ENCODE measurements around the gene HAUS6.
A peak's percentile ranks its signal among the peaks of the same experiment; 100 is the strongest.

- TF ChIP-seq POLR2A (IDR thresholded peaks at IDR 0.05; ENCODE audit: extremely low read depth, insufficient read length) = peak; percentile 92
- TF ChIP-seq, protein P1, sequence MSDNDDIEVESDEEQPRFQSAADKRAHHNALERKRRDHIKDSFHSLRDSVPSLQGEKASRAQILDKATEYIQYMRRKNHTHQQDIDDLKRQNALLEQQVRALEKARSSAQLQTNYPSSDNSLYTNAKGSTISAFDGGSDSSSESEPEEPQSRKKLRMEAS (IDR thresholded peaks at IDR 0.05; ENCODE audit: low read depth, low read length) = peak; percentile 85
- TF ChIP-seq CTCF (IDR thresholded peaks at IDR 0.05; ENCODE audit: low read depth, low read length) = peak; percentile 93
Observed at GRCh38 chr9:19048966-19049916, 53.5 kb downstream of the HAUS6 start, which contains the start of gene RRAGA.
